ENCODE data around the gene MRM2. TPM values are rescaled to one million over a fixed set of nuclear protein-coding genes. Genes with fewer than 3 reads are reported as not detected.

The MRM2 gene
- total RNA-seq, 4 donors from 2014 or later, result 2.1 to 29.4 (median 12.8) TPM

GRCh38 chr7:2247141-2247995 is 5.4 kb upstream of the MRM2 start:
- no peak for TF ChIP-seq POLR2A (IDR thresholded peaks at IDR 0.05)
- TF ChIP-seq CTCF (IDR thresholded peaks at IDR 0.05), result peak; percentile 33 to 41 (median 36)
- no peak overlapping the region for H3K27ac ChIP-seq
- no peak overlapping the region for H3K4me3 ChIP-seq
- no peaks in the 10 kb centered on the region for H3K4me1 ChIP-seq
- no peaks in the 10 kb centered on the region for H3K9me3 ChIP-seq
- H3K27me3 ChIP-seq, result no peaks in the 10 kb centered on the region
- DNase-seq, result no peak
- no peaks in the 10 kb centered on the region for H3K36me3 ChIP-seq
- intact Hi-C loops (cut with DNase I; ENCODE audit: low total_unique reads), result loop anchor here (10.0 kb wide), 1 partner anchor 107 kb away; the partner anchor contains the start of gene EIF3B

GRCh38 chr7:2245883-2246675 is 4.1 kb upstream of the MRM2 start:
- intact Hi-C loops (cut with DNase I; ENCODE audit: low total_unique reads), result loop anchor here (10.0 kb wide), 1 partner anchor 109 kb away; the partner anchor contains the start of gene EIF3B
- peaks cover 0 to 2% of the 10 kb centered on the region in 2 donors for H3K4me1 ChIP-seq
- H3K27ac ChIP-seq, result no peak overlapping the region
- H3K4me3 ChIP-seq, result no peak overlapping the region
- H3K36me3 ChIP-seq, result no peaks in the 10 kb centered on the region
- no peak for DNase-seq
- no peaks in the 10 kb centered on the region for H3K27me3 ChIP-seq
- no peaks in the 10 kb centered on the region for H3K9me3 ChIP-seq
- TF ChIP-seq POLR2A (IDR thresholded peaks at IDR 0.05), result no peak
- no peak for TF ChIP-seq CTCF (IDR thresholded peaks at IDR 0.05)

GRCh38 chr7:2244404-2244995 is 2.5 kb upstream of the MRM2 start:
- intact Hi-C loops (cut with DNase I; ENCODE audit: low total_unique reads), result loop anchor here (10.0 kb wide), 1 partner anchor 110 kb away; the partner anchor contains the start of gene EIF3B
- peaks cover 0 to 4% of the 10 kb centered on the region in 2 donors for H3K4me1 ChIP-seq
- DNase-seq, result no peak
- H3K27me3 ChIP-seq, result no peaks in the 10 kb centered on the region
- H3K9me3 ChIP-seq, result no peaks in the 10 kb centered on the region
- no peak overlapping the region for H3K4me3 ChIP-seq
- H3K36me3 ChIP-seq, result no peaks in the 10 kb centered on the region
- H3K27ac ChIP-seq, result no peak overlapping the region
- no peak for TF ChIP-seq POLR2A (IDR thresholded peaks at IDR 0.05)
- no peak for TF ChIP-seq CTCF (IDR thresholded peaks at IDR 0.05)

GRCh38 chr7:2243458-2243857 is 1.5 kb upstream of the MRM2 start:
- intact Hi-C loops (cut with DNase I; ENCODE audit: low total_unique reads), result loop anchor here (10.0 kb wide), 1 partner anchor 111 kb away; the partner anchor contains the start of gene EIF3B
- no peak for DNase-seq
- Histone ChIP-seq H3K36me3 (no peaks in the 10 kb centered on the region), H3K27ac (no peak overlapping the region), H3K4me1 (peaks cover 0 to 4% of the 10 kb centered on the region in 2 donors), H3K27me3 (no peaks in the 10 kb centered on the region), H3K4me3 (no peak overlapping the region), H3K9me3 (no peaks in the 10 kb centered on the region)
- TF ChIP-seq CTCF (IDR thresholded peaks at IDR 0.05) (no peak), POLR2A (IDR thresholded peaks at IDR 0.05) (no peak)

All from uterus (tissue), 4 donors.